Measurements from ENCODE around the gene INTS2. TPM values are rescaled to one million over a fixed set of nuclear protein-coding genes. Genes with fewer than 3 reads are reported as not detected.
"Not testable (repeated sequence)": the region's sequence is repeated elsewhere in the genome, so short reads cannot be mapped to it uniquely, and the experiment has no call there.

INTS2 gene
- total RNA-seq, 4 donors from 2014 or later = 8.3 to 17.8 (median 13.0) TPM

DNA sequence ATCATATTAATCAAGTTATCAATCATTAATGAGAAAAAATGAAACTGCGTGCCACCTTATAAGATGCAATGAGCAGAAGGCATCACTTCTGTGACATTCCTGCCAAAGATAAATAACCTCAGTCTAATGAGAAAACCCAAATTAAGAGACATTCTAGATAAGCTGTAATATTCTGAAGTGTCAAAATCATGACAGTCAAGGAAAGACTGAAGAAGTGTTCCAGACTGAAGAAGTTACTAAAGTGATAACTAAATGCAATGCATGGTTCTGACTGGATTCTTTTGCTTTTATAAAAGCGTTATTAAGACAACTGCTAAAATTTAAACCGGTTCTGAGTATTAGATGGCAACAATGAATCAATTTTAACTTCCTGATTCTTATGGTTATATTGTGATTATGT, 95.3 kb downstream of the INTS2 start:
- Histone ChIP-seq H3K9me3 (no peaks in the 10 kb centered on the region), H3K27ac (no peak overlapping the region), H3K4me1 (no peaks in the 10 kb centered on the region), H3K4me3 (no peak overlapping the region), H3K27me3 (no peaks in the 10 kb centered on the region), H3K36me3 (no peaks in the 10 kb centered on the region)
- TF ChIP-seq POLR2AphosphoS5 (IDR thresholded peaks at IDR 0.05) = no peak
- TF ChIP-seq, protein P1, sequence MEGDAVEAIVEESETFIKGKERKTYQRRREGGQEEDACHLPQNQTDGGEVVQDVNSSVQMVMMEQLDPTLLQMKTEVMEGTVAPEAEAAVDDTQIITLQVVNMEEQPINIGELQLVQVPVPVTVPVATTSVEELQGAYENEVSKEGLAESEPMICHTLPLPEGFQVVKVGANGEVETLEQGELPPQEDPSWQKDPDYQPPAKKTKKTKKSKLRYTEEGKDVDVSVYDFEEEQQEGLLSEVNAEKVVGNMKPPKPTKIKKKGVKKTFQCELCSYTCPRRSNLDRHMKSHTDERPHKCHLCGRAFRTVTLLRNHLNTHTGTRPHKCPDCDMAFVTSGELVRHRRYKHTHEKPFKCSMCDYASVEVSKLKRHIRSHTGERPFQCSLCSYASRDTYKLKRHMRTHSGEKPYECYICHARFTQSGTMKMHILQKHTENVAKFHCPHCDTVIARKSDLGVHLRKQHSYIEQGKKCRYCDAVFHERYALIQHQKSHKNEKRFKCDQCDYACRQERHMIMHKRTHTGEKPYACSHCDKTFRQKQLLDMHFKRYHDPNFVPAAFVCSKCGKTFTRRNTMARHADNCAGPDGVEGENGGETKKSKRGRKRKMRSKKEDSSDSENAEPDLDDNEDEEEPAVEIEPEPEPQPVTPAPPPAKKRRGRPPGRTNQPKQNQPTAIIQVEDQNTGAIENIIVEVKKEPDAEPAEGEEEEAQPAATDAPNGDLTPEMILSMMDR (IDR thresholded peaks at IDR 0.05) = no peak
- TF ChIP-seq EP300 (IDR thresholded peaks at IDR 0.05) = no peak
- no peak for TF ChIP-seq POLR2A (IDR thresholded peaks at IDR 0.05)
- no peak for DNase-seq (ENCODE audit: low spot score in 2 of 2)
- WGBS = 94% methylated on average over 3 of the region's 3 CpGs

DNA sequence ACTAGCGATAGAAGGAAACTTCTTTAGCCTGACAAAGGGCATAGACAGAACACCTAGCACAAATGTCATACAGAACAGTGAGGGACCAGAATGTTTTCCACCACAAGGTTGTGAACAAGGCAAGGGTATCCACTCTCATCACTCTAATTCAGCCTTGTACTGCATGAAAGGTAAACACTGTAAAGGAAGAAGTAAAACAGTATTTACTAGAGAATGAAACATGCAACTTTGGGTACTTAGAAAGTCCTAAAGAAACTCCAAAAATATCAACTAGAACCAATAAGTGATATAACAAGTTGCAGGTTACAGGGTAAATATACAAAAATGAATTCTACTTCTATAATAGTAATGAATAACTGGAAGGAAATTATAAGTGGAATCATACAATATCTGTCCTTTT, 96.7 kb downstream of the INTS2 start:
- Histone ChIP-seq H3K4me1 (no peaks in the 10 kb centered on the region), H3K27me3 (no peaks in the 10 kb centered on the region), H3K9me3 (no peaks in the 10 kb centered on the region), H3K27ac (no peak overlapping the region), H3K36me3 (no peaks in the 10 kb centered on the region), H3K4me3 (no peak overlapping the region)
- WGBS = 94% methylated on average over 1 of the region's 1 CpG
- no peak for DNase-seq (ENCODE audit: low spot score in 2 of 2)
- TF ChIP-seq POLR2AphosphoS5 (IDR thresholded peaks at IDR 0.05) (no peak), EP300 (IDR thresholded peaks at IDR 0.05) (no peak), POLR2A (IDR thresholded peaks at IDR 0.05) (no peak)
- TF ChIP-seq, protein P1 (IDR thresholded peaks at IDR 0.05) = no peak

DNA sequence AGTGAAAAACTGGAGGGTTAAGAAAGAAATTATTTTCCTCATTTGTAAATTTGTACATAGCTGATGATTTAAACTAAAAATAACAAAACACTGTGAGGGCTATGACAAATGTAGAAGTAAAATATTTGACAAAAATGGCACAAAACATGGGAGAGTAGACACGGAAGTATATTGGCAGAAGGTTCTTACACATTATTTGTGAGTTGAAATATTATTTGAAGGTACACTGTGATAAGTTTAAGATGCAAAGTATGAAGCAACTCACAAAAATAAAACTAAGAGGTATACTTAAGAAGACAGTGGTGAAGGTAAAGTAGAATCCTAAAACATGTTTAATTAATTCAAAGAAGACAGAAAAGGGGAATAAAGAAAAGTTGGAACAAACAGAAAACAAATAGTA, 99.1 kb downstream of the INTS2 start:
- DNase-seq (ENCODE audit: low spot score in 2 of 2) = no peak
- Histone ChIP-seq H3K4me3 (no peak overlapping the region), H3K27me3 (no peaks in the 10 kb centered on the region), H3K4me1 (no peaks in the 10 kb centered on the region), H3K27ac (no peak overlapping the region), H3K9me3 (no peaks in the 10 kb centered on the region), H3K36me3 (no peaks in the 10 kb centered on the region)
- no peak for TF ChIP-seq EP300 (IDR thresholded peaks at IDR 0.05)
- TF ChIP-seq, protein P1 (IDR thresholded peaks at IDR 0.05) = no peak
- no peak for TF ChIP-seq POLR2A (IDR thresholded peaks at IDR 0.05)
- no peak for TF ChIP-seq POLR2AphosphoS5 (IDR thresholded peaks at IDR 0.05)
- 90% methylated on average over 1 of the region's 1 CpG for WGBS

DNA sequence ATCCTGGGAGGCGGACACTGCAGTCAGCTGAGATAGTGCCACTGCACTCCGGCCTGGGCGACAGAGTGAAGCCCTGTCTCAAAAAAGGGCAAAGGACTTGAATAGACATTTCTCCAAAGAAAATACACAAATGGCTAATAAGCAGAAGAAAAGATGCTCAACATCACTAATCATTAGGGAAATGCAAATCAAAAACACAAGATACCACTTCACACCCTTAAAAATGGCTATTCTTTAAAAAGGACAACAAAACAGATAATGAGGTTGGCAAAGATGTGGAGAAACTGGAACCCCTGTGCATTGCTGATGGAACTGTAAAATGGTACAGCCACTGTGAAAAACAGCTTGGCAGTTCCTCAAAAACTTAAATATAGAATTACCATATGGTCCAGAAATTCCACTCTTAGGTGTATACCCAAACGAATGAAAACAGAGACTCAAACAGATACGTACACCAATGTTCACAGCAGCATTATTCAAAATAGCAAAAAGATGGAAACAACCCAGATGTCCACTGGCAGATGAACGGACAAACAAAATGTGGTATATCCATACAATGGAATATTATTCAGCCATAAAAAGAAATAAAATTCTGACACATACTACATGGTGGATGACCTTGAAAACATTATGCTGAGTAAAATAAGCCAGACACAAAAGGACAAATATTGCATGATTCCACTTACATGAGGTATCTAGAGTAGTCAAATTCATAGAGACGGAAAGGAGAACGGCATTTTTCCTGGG, 100.0 kb downstream of the INTS2 start:
- no peak overlapping the region for H3K27ac ChIP-seq
- 97% methylated on average over 8 of the region's 8 CpGs for WGBS
- H3K27me3 ChIP-seq = no peaks in the 10 kb centered on the region
- no peaks in the 10 kb centered on the region for H3K9me3 ChIP-seq
- DNase-seq (ENCODE audit: low spot score in 2 of 2) = no peak
- H3K4me1 ChIP-seq = no peaks in the 10 kb centered on the region
- H3K36me3 ChIP-seq = no peaks in the 10 kb centered on the region
- TF ChIP-seq POLR2A (IDR thresholded peaks at IDR 0.05) = no peak
- H3K4me3 ChIP-seq = no peak overlapping the region

DNA sequence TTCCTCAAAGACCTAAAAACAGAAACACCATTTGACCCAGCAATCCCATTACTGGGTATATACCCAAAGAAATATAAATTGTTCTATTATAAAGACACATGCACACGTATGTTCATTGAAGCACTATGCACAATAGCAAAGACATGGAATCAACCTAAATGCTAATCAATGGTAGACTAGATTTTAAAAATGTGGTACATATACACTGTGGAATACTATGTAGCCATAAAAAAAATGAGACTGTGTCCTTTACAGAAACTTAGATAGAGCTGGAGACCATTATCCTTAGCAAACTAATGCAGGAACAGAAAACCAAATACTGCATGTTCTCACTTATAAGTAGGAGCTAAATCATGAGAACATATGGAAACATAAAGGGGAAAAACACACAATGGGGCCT, 100.9 kb downstream of the INTS2 start:
- not testable (repeated sequence) for DNase-seq (ENCODE audit: low spot score in 2 of 2); H3K27ac ChIP-seq; H3K9me3 ChIP-seq; H3K36me3 ChIP-seq; H3K27me3 ChIP-seq; H3K4me3 ChIP-seq; H3K4me1 ChIP-seq
- 100% methylated on average over 1 of the region's 1 CpG for WGBS

DNA sequence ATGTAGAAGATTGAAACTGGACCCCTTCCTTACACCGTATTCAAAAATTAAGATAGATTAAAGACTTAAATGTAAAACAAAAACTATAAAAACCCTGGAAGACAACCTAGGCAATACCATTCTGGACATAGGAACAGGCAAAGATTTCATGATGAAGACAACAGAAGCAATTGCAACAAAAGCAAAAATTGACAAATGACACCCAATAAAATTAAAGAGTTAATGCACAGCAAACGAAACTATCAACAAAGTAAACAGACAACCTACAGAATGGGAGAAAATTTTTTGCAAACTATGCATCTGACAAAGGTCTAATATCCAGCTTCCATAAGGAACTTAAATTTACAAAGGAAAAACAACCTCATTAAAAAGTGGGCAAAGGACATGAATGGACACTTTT, 101.6 kb downstream of the INTS2 start:
- DNase-seq (ENCODE audit: low spot score in 2 of 2); H3K27me3 ChIP-seq; H3K9me3 ChIP-seq; H3K4me1 ChIP-seq; H3K36me3 ChIP-seq; H3K27ac ChIP-seq; H3K4me3 ChIP-seq: not testable (repeated sequence)
- 84% methylated on average over 2 of the region's 2 CpGs for WGBS

Data from suprapubic skin (tissue), 4 donors.